D341Med (cell line): ENCODE measurements around the gene TAL2.
"Not testable (repeated sequence)": the region's sequence is repeated elsewhere in the genome, so short reads cannot be mapped to it uniquely, and the experiment has no call there.

Experiments
- DNase-seq: peaks from one replicate; pipeline ENCODE4 v3.0.0; 2012; ENCODE audit warnings: low spot score

TAL2 gene

DNA sequence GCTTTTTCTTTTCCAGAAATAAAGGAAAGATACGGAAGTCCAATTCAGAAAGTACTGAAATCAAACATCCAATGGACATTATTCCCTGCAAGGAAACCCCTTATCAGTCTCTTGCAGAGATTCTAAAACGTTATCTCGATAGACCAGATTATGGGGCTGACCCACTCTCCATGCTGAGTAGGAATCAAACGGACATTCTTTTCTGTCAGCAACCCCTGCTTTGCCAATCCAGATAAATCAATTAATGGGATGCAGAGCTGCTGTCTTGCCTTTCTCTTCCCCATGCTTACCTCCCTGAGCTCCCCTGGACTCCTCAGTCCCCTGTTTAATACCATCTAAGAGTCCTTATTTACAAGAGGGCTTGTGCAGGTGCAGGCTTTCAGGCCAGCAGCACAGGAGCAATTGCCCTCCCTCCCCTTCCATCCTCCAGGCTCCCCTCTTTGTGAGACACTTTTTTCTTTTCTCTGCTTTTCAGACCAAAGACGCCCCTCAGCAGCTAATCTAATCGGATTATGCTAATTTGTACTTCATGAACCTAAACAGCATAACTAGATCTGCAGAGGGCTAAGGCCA lies 14.2 kb downstream of the TAL2 start:
- DNase-seq: peak; percentile 43

DNA sequence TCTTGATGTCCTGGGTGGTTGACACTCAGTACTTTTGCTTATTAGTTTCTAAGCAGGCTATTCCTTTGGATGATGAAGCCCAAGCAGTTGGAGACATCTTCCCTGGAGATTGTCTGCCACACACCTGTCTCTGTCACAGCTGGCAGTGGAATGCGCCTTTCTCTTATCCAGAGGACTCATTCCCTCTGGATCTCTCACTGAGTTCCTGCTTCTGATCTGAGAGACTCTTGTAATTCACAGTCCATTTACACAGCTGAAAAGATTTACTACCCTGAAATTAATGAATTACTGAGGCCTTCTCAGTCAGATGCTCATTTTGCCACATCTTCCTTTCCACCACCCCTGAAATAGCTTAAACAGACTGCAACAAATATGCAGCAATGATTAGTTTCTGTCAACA lies 15.9 kb downstream of the TAL2 start:
- no peak for DNase-seq

DNA sequence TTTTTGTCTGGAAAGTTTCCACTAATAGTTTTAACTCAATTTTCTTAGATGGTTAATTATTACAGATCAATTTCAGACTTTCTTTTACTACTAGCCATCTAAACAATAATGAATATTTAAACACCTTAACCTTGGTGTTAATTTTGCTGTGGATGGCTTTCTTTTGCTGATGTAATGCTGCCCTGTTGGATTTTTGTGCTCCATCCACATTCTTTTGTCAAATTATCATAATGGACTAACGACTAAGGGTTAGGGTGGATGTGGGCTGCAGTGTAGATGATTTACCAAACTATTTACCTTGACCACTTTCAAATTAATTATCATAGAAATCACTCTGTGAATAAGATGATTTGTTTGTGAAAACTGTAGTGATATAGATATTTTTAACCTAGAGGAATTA lies 16.5 kb downstream of the TAL2 start:
- DNase-seq: no peak

DNA sequence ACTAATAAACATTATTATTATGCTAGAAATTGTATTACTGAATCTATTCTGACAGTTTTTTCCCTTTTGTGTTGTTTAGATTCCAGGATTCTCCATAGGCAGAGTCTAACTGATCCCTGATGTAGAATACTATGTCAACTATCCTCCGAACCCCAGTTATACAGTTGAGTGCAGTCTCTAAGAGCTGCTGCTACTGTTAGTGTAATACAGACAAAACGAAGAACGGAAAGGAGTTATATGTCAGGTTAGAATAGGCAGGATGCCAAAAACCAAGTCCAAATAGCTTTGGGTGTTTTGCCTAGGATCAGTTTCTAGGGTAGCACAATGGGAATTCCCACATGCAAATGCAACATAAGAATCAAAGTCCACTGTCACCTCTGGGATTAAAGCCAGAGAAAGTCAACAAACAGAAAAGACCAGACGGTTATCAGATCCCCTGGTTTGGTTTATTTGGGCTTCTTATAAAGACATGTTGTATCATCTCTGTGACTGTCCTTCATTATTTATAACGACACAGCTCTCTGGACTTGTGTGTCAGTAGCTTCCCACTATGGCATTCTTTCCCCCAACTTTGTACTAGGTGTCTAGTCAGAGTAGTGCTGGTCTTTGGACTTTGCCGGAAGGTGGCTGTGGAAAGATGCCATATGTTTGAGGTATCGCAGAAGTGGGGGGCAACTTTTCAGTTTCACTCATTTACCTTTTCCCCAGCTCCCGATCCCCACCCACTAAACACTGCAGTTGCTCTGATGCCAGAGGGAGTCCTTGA lies 17.2 kb downstream of the TAL2 start:
- no peak for DNase-seq

DNA sequence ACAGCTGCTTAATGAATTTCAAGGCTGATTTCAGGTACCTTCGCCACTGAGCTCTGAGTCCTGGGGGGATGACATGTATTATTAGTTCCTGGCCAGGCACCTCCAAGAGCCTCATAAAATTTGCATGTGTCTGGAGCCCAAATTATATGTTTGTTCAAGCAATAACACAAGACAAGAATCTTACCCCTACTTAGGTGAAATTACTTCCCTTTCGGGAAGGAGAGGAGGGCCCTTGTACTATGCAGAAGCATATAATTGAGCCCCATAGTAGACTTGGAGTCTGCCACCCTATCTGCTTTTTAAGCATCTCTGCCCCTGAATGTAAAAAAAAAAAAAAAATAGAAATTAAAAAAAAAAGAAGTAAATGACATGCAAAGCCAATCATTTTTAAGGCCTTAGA lies 19.1 kb downstream of the TAL2 start:
- DNase-seq: no peak

DNA sequence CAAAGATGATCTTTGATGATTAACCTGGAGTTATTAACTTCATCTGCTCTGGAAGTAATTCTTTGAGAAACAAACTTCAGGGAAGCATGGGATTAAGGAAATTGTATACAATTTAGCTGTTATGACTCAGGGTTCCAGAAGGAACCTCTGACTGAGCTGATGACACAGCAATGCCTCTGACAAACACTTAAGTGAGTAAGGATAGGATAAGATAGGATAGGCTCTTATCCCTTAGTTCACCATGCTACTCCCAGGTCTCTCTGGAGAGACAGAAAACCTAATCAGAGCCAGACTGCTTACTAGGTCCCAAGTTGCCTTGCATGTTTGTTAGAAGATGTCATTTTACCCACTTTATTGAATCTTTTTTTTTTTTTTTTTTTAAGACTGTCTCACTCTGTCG lies 19.5 kb downstream of the TAL2 start:
- DNase-seq: no peak

DNA sequence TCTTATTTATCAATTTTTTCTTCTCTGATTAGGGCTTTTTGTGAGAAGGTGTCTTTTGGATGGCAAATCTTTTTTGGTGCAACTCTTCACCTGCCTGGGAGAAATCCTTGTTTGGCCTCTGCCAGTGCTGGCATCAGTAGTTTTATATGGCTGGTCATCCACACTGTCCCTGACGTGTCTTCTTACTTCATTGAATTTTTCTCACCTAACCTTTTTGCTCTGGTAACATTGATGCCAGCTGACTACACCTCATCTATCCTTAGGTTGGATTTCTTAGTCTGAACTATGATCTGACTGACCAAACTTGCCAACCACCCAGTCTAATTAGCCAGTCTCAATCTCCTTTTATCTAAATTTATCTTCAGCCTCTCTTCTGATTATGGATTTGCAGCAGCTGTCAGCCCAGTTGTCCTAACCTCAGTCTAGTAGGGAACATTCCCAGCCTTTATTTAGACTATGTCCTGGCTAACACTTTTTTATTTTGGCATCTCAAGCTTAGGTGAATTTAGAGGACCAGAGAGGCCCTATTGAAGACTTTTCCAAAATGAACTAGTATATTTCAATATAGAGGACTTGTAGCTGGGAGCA lies 21.5 kb downstream of the TAL2 start:
- DNase-seq: no peak

DNA sequence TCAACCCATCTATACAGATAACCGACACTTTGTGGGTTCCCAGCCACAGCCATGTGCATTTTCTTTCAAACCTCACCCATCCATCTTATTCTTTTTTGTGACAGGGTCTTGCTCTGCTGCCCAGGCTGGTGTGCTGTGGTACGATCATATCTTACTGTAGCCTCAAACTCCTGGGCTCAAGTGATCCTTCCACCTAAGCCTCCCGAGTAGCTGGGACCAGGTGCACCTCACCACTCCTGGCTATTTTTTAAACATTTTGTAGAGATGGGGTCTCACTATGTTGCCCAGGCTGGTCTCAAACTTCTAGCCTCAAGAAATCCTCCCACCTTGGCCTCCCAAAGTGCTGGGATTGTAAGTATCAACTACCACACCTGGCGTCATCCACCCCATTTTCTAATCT lies 24.7 kb downstream of the TAL2 start:
- no peak for DNase-seq

DNA sequence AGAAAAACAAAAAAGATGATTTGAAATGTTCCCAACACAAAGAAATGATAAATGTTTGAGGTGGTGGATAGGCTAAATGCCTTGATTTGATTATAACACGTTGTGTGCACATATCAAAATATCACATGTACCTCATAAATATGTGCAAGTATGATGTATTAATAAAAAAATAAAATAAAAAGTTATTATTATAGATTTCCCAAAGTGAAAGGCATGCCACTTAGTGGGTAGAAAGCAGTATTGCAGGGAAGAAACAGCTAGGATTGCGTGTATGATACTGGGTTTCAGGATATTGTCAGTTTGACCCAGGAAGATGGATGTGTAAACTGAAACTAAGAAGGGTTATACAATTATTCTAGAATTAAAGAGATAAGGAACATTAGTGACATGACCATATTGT lies 28.5 kb downstream of the TAL2 start:
- DNase-seq: peak; percentile 44

DNA sequence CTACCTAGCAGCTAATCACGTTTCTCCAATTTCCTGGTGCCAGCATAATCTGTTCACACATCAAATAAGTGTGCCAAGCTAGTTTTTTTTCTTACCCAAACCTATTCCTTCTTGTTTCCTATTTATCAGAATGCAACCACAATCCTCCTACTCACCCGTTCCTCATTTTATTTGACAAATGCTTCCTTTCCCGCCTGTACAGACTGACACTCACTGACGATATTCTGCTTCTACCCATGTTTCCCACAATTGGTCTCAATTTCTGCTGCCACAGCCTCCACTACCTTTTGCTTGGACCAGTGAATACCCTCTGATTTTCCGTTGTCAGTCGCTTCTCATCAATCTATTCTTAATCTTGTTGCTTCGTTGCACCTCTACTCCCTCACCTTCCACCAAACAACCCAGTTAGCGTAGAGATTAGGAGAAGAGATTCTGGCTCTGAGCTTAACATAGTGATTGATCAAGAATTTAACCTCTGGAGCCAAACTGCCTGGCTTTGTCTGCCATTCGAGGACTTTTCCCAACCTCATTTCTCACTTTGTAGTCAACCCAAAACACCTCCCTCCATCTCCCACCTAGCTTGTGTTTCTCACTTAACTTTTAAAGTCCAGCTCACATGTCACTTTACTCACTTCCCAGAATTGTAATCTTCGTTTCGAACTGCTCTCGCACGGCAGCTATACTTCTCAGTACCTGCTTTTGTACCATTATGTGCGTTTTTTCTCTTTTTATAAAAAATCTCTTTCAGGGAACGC lies 31.4 kb downstream of the TAL2 start:
- no peak for DNase-seq

DNA sequence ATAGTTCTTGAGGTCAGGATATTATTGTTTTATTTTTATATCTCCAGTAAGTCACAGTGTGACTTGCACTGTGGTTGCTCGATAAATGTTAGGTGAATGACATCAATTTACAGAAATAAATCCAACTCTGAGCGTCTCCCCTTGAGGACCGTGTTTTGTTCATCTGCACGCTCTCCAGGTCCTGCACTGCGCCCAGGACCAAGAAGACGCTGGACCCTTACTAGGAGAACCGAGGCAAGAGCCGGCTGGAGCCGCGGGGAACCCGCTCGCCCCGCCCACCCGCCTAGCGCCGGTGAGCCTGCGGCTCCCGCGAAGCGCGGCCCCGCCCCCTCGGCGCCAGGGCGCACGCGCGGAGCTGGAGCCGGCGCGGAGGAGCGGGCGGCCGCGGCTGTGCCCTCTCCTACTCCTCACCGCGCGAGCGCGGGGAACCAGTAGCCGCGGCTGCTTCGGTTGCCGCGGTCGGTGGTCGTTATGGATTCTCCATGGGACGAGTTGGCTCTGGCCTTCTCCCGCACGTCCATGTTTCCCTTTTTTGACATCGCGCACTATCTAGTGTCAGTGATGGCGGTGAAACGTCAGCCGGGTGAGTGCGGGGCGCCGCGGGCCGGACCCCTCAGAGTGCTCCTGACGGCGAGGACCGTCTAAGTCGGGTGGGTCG lies 32.1 kb downstream of the TAL2 start, which contains the start of gene TMEM38B:
TMEM38B (plus strand) TSS at position 352 of the 658 bp plus-strand sequence; CDS start at position 472, 120 bp downstream.
- peak; percentile 99 for DNase-seq

DNA sequence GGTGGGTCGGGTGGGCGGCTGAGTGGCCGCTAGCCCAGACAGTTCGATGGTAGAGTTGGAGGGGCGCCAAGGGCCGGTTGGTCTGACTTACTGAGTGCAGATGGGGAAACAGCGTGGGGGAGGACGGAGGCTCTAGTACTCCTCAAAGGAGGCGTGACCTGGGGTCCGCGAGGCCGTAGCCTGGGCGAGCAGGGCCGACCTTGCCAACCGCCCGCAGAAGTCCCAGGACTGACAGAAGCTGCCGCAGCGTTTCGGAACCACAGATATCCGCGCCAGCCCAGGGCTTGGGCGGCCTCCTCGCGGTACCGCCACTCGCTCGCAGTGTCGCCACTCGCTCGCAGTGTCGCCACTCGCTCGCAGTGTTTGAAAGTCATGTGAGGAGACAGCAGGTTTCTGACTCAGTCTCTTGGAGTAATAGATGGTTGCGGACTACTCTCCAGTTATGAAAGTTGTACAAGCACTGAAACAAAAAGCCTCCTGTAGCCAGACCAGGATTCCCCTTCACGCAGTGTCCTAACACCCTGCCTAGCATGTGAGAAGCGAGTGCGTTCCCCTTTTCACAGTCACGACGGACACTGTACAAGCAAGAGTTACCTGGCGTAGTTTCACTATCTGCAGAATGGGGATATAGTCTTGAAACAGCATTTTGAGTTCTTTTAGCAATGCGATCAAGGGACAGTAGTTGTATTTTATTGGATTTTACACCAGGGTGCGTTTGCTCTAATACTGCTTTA lies 32.8 kb downstream of the TAL2 start:
- peak; percentile 68 for DNase-seq

DNA sequence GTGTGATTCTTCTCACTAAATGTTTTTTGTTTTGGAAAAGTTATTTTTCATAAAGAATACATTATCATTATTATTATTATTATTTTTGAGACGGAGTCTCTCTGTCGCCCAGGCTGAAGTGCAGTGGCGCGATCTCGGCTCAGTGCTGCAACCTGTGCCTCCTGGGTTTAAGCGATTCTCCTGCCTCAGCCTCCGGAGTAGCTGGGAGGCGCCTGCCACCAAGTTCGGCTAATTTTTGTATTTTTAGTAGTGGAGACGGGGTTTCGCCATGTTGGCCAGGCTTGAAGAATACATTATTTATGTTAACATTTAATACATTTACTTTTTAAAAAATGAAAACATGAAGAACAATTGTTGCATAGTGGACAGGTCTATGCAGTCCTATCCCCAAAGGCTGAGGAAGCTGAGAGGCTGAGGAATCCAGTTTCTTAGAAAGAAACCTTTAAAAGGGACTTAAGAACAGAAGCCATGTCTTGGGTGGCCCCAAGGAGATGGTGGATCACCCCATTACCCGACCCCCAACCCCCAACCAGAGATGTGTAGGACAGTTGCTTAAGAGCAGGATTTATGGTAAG lies 34.0 kb downstream of the TAL2 start:
- DNase-seq: no peak

DNA sequence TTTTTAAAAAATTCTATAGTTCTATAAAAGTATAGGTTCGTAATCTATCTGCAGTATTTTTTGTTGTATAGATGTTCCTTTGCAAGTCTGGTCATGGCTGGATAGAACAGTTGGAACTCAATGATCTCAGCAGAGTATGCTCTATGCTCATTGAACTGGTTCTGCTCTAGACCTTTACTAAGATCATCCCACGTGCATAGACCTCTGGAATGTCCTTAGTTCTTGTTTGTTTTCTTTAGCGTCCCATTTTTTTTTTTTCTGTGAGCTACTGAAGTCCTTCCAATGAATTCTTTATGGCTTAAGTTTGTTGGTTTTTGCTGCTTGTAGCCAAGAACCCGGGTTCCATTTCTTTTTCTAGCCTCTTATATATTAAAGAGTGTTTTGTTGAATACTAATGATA lies 35.6 kb downstream of the TAL2 start:
- DNase-seq: no peak

DNA sequence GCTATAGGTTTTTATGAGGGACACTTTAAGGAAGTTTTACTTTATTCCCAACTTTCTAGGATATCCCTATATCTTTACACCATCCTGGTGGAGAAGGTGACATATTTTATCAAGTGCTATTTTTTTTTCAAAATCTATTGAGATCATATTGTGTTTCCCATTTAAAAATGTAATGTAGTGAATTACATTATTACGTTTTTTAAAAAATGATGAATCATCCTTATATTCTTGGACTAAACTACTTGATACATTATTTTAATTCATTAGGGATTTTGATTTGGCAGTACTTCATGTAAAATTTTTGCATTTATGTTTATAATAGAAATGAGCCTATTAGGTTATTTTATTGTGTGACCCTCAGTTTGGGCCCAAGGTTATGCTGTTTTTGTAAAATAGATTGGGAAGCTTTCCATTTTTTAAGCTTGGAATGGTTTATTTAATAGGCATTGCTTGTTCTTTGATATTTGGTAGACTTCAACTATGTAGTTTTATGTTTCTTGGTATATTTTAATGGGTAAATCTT lies 36.2 kb downstream of the TAL2 start:
- DNase-seq: no peak

DNA sequence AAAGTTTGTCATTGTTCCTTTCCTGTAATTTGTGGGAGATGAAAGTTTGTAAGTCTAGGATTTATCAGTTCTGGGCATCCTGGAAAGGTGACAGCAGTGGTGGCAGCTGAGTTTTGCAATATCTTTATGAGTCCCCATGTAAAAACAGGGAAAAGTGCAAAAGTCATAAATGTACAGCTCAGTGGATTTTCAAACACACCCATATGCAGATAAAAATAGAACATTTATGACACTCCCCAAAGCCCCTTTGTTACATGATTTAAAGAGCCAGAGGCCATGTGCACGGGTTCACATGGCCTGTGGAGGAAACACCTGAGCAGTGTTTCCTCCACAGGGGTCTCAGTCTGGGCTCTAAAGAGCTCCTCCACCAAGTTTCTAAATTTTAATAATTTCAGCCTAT lies 38.4 kb downstream of the TAL2 start:
- DNase-seq: no peak

DNA sequence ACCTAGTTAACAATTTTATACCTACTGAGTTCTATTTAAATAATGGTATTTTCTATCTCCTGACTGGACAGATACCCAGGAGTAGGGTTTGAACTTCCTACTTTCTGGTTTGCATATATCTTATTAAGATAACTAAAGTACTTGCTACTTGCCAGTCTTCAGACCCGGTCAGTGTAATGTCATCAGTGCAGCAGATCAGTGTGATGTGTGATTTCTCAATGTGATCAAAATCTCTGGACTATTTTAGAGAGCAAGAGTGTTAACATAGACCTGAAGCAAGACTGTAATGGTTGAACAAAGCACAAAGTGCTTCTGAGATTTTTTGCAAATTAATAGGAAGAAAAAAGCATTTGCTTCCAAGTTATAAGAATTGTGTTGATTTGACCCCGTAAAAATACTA lies 38.9 kb downstream of the TAL2 start:
- DNase-seq: no peak

DNA sequence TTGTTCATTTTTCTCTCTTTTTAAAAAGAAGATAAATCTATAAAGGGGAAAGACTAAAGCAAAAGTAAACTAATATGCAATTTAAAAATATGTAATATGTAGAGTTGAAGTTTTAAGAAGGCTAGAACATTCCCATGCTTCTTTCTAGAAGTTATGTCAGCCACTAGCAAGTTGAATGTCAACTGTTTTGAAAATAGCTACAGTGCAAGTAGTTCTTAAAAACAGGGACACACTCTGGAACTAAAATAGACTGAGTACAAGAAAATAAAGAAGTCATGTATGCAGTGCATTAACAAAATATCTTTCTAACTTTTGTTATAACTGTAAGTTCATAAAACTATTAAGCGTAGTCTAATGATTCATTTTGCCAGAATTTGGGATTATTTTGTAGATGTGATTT lies 40.0 kb downstream of the TAL2 start:
- no peak for DNase-seq

DNA sequence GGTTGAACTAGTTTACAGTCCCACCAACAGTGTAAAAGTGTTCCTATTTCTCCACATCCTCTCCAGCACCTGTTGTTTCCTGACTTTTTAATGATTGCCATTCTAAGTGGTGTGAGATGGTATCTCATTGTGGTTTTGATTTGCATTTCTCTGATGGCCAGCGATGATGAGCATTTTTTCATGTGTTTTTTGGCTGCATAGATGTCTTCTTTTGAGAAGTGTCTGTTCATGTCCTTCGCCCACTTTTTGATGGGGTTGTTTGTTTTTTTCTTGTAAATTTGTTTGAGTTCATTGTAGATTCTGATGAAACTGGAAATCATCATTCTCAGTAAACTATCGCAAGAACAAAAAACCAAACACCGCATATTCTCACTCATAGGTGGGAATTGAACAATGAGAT lies 41.4 kb downstream of the TAL2 start:
- not testable (repeated sequence) for DNase-seq

DNA sequence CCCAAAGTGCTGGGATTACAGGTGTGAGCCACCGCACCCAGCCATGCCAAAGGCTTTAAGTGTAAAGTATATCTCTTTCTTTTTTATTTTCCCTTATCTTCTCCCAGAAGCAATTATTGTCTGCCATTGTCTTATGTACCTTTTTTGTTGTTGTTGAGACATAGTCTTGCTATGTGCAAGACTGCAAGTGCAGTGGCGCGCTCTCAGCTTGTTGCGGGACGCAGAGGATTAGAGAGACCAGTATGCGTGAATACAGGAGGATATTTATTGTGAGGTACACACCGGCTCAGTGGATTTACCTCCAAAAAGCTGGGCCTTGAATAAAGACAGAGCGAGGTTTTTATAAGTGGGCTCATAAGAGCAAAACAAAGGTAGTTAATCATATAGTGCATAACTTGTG lies 43.9 kb downstream of the TAL2 start:
- DNase-seq: no peak

DNA sequence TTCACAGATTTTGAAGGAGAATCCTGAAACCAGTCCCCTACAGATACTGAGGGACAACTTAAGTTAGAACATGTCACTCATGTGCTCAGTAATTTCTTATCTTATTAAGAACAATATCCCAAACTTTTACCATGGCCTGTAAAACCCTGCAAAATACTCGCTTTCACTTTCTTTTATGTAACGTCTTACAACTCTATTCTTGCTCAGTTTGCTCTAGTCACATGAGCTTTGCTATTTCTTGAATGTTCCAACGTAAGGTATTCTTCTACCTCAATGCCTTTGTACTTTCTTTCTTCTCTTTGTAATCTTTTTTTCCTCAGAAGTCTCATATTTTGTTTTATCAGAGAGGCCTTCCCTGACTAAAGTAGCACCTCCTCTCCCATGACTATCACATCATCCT lies 46.1 kb downstream of the TAL2 start:
- DNase-seq: no peak
